GM06990 (cell line): Measurements from ENCODE around the gene CFAP206.

Experiments
- DNase-seq: peaks from one replicate; pipeline ENCODE4 v3.0.0-alpha.2; 2011; ENCODE audit not compliant: insufficient read length; ENCODE audit errors: extremely low read depth
- H3K27me3 ChIP-seq: replicated peaks from 2 replicates; pipeline ENCODE4 v1.6.0; 2011; ENCODE audit warnings: low read length; ENCODE audit not compliant: control insufficient read depth, insufficient read depth
- H3K36me3 ChIP-seq: 2 replicates; pipeline ENCODE4 v1.5.1; 2011; ENCODE audit warnings: low read length; ENCODE audit not compliant: control insufficient read depth, insufficient read depth
- H3K4me3 ChIP-seq: replicated peaks from 2 replicates; pipeline ENCODE4 v1.5.1; 2011; ENCODE audit warnings: low read depth, mild to moderate bottlenecking, control low read depth, low read length
- TF ChIP-seq, protein P1 (sequence below): IDR thresholded peaks from 2 replicates; pipeline ENCODE4 v1.5.1; 2011; ENCODE audit warnings: low read length, control low read depth, mild to moderate bottlenecking, inconsistent platforms; ENCODE audit not compliant: insufficient read depth, poor library complexity, severe bottlenecking

The CFAP206 gene

GRCh38 chr6:87465051-87465450 lies 57.3 kb downstream of the CFAP206 start:
- Histone ChIP-seq H3K4me3 (no peak overlapping the region), H3K27me3 (no peaks in the 10 kb centered on the region), H3K36me3 (no peaks in the 10 kb centered on the region)
- DNase-seq, result no peak
- TF ChIP-seq, protein P1, sequence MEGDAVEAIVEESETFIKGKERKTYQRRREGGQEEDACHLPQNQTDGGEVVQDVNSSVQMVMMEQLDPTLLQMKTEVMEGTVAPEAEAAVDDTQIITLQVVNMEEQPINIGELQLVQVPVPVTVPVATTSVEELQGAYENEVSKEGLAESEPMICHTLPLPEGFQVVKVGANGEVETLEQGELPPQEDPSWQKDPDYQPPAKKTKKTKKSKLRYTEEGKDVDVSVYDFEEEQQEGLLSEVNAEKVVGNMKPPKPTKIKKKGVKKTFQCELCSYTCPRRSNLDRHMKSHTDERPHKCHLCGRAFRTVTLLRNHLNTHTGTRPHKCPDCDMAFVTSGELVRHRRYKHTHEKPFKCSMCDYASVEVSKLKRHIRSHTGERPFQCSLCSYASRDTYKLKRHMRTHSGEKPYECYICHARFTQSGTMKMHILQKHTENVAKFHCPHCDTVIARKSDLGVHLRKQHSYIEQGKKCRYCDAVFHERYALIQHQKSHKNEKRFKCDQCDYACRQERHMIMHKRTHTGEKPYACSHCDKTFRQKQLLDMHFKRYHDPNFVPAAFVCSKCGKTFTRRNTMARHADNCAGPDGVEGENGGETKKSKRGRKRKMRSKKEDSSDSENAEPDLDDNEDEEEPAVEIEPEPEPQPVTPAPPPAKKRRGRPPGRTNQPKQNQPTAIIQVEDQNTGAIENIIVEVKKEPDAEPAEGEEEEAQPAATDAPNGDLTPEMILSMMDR, result no peak

DNA sequence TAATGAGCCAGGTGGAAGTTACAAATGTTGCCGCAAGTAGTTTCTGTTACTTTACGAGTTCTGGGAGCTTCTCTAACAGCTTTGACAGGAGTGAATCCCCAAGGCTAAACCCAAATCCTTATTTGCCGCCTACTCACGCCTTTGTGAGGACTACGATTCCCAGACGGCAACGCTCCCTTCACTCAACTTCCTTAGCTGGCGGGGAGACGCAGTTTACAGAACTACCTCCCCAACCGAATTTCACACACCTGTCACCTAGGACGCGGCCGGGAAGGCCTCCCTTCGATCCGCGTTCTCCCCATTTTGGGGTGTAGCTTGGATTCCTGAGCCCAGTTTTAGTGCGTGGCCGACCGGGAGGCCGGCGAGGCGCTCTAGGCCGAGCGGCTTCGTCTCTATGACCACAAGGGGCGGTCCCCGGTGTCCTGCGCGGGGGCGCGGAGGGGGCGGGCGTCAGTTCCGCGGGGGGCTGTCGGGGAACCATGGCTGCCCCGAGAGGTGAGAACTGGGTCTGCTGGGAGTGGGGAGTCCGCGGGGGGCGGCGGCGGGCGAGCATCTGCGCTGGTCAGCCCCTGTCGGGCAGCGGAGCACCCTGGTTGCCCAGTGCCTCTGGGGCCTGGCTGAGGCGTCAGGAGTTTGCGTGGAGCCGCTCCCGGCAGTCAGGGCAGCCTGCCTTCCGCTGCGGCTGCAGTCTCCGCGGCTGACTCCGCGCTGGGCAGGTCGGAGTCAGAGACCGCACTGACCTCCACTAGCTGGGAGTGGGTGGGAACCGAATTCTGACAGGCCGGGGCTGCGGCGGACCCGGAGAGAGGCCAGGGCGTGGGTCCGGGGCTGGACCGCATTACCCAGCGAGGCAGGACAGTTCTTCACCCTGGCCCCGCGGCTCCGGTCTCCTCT lies 65.0 kb downstream of the CFAP206 start, which contains the start of gene SLC35A1:
Gene SLC35A1 (plus strand): TSS at position 450 of the 894 bp plus-strand sequence. CDS start 30 bp downstream, at position 480.
- DNase-seq, result peak; percentile 92
- TF ChIP-seq, protein P1, result peak; percentile 6
- Histone ChIP-seq H3K36me3 (no peaks in the 10 kb centered on the region), H3K4me3 (peak within 1 kb of the TSS; percentile 99), H3K27me3 (no peaks in the 10 kb centered on the region)

DNA sequence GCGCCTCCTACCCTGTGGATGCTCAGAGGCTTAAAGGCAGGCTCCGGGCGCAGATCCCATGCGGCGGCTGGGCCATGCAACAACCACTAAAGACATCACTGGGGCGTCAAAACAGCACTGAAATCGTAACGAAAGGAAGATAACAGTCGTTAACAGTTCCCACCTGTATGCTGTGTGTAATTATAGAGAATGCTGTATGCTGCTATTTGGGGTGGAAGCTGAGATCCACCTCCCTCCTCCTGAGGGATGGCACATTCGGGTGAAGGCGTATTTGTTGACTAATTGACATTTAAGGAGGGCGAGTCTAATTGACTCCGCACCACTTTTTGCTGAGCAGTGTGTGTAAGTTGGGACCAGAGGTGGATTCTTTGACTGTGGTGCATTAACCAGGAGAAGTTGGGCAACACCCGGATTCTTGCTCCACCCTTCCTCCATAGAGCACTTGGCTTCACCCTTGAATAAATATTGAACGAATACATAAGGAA lies 65.7 kb downstream of the CFAP206 start:
- TF ChIP-seq, protein P1, result no peak
- Histone ChIP-seq H3K27me3 (no peaks in the 10 kb centered on the region), H3K36me3 (no peaks in the 10 kb centered on the region), H3K4me3 (peak overlapping the region; percentile 99)
- DNase-seq, result no peak

DNA sequence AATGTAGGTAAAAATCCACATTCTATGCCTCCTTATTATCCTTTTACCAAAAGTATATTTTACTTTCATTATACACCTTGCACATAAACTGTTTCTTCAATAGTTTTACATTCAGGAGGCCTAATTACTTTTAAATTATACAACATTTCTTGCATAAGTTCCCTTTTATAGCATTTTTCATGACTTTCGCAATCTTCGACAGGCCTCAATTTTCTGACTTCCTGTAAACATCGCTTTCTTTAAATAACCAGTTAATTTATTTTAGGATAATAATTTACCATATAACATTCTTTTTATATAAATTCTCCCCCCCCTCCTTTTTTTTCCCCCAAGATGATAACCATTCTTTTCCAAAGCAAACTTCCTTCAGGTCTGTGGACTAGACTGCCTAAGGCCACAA lies 74.2 kb downstream of the CFAP206 start:
- Histone ChIP-seq H3K36me3 (no peaks in the 10 kb centered on the region; the same call in 1 of the 2 replicates), H3K27me3 (no peaks in the 10 kb centered on the region), H3K4me3 (no peak overlapping the region)
- TF ChIP-seq, protein P1, result no peak
- no peak for DNase-seq

- H3K36me3 ChIP-seq, result no peaks in the 10 kb centered on the region; the same call in 1 of the 2 replicates
- H3K27me3 ChIP-seq, result no peaks in the 10 kb centered on the region
- no peak overlapping the region for H3K4me3 ChIP-seq
- TF ChIP-seq, protein P1, result no peak
- DNase-seq, result no peak
These were observed 74.6 kb downstream of the CFAP206 start for GRCh38 chr6:87482366-87482765.
